Caco-2 (cell line): Measurements from ENCODE around the gene NECTIN2. TPM values are rescaled to one million over a fixed set of nuclear protein-coding genes. Genes with fewer than 3 reads are reported as not detected.
A peak's percentile ranks its signal among the peaks of the same experiment; 100 is the strongest.

Experiments
- Bru-seq: library from RNA; stranded (reverse); fragments of 400-500 nt; gene quantifications from one replicate; lab custom pipeline; 2021; lab: Mats Ljungman, UMichigan
- BruChase-seq, 2 experiments: library from RNA; stranded (reverse); fragments of 400-500 nt; gene quantifications; one replicate each; lab custom pipeline; 2021; lab: Mats Ljungman, UMichigan
- BruUV-seq: library from RNA; stranded (reverse); fragments of 400-500 nt; replicated peaks from 2 replicates; lab custom pipeline; 2021; lab: Mats Ljungman, UMichigan
- CTCF ChIA-PET: fragments of 300-600 bp; sonication (Branson Sonifier 250); formaldehyde crosslinking; loops from one replicate; lab custom pipeline; 2022; ENCODE audit warnings: antibody characterized with exemption; lab: Charles Lee
- POLR2A ChIA-PET: fragments of 300-600 bp; sonication (Branson Sonifier 250); formaldehyde crosslinking; loops from one replicate; lab custom pipeline; 2022; ENCODE audit warnings: antibody characterized with exemption; lab: Charles Lee
- DNase-seq, 2 experiments: peaks; one replicate each; pipeline versions ENCODE4 v3.0.0 to v3.0.0-alpha.2; 2020 to 2022
- H3K27me3 ChIP-seq: replicated peaks from 2 replicates; pipeline ENCODE4 v1.6.0; 2011; ENCODE audit warnings: low read length; ENCODE audit not compliant: control insufficient read depth, insufficient read depth
- H3K36me3 ChIP-seq: 2 replicates; pipeline ENCODE4 v1.5.1; 2011; ENCODE audit warnings: low read length; ENCODE audit not compliant: control insufficient read depth, insufficient read depth
- H3K4me1 ChIP-seq: fragments of 250-450 bp; sonication (Bioruptor Pico); 2 replicates; pipeline ENCODE4 v1.5.1; 2020; ENCODE audit warnings: mild to moderate bottlenecking
- H3K4me3 ChIP-seq: 2 replicates; pipeline ENCODE4 v1.5.1; 2011; ENCODE audit warnings: low read depth, mild to moderate bottlenecking, control low read depth, low read length
- H3K9me3 ChIP-seq: fragments of 250-450 bp; sonication (Bioruptor Pico); 2 replicates; pipeline ENCODE4 v1.5.1; 2020; ENCODE audit warnings: mild to moderate bottlenecking, moderate library complexity
- H3K27ac Mint-ChIP-seq: one replicate; pipeline ENCODE4 v1.8.0; 2022; ENCODE audit warnings: mixed read lengths; ENCODE audit not compliant: unreplicated experiment
- H3K27me3 Mint-ChIP-seq: one replicate; pipeline ENCODE4 v1.8.0; 2022; ENCODE audit warnings: mixed read lengths; ENCODE audit not compliant: insufficient read depth, unreplicated experiment
- H3K36me3 Mint-ChIP-seq: one replicate; pipeline ENCODE4 v1.8.0; 2022; ENCODE audit warnings: mild to moderate bottlenecking, mixed read lengths; ENCODE audit not compliant: insufficient read depth, unreplicated experiment
- H3K4me1 Mint-ChIP-seq: one replicate; pipeline ENCODE4 v1.8.0; 2022; ENCODE audit warnings: low read depth, mixed read lengths; ENCODE audit not compliant: unreplicated experiment
- H3K4me3 Mint-ChIP-seq: one replicate; pipeline ENCODE4 v1.8.0; 2022; ENCODE audit warnings: mild to moderate bottlenecking, moderate library complexity, mixed read lengths; ENCODE audit not compliant: unreplicated experiment
- H3K9me3 Mint-ChIP-seq: one replicate; pipeline ENCODE4 v1.8.0; 2022; ENCODE audit warnings: mixed read lengths; ENCODE audit not compliant: unreplicated experiment
- CTCF ChIP-seq, 2 experiments: fragments of 200-600 bp in 1 of 2; IDR thresholded peaks; 1 replicate in 1 of 2; 2 replicates in 1 of 2; pipeline versions ENCODE4 v1.5.1 to v1.8.0; 2011 to 2022; ENCODE audit warnings: antibody characterized with exemption in 1 of 2, control low read depth in 1 of 2, inconsistent platforms in 1 of 2, low read depth in 1 of 2, low read length in 1 of 2, mild to moderate bottlenecking in 1 of 2, moderate library complexity in 1 of 2; ENCODE audit not compliant: insufficient read depth in 1 of 2, severe bottlenecking in 1 of 2, unreplicated experiment in 1 of 2
- intact Hi-C: fragments of 100-400 bp; cut with micrococcal nuclease; formaldehyde crosslinking; loops from one replicate; pipeline ENCODE4 v1.10.0; 2022; ENCODE audit not compliant: unreplicated experiment
- long read RNA-seq: library from polyadenylated mRNA; stranded (forward); transcript quantifications from one replicate; pipeline ENCODE4 v2.0.0, GENCODE V29; 2022
- total RNA-seq: library from RNA; stranded (reverse); gene quantifications from 2 replicates; pipeline ENCODE4 v1.2.3, GENCODE V29; 2022

Gene NECTIN2
- total RNA-seq (257 and 258 TPM in 2 replicates), Bru-seq, nascent RNA (percentile 85 among the genes with signal in this experiment), BruChase-seq, experiment 1, labeled RNA remaining after a 2-hour chase (percentile 84 among the genes with signal in this experiment), BruChase-seq, experiment 2, labeled RNA remaining after a 6-hour chase (percentile 92 among the genes with signal in this experiment)
- long read RNA-seq, transcript NECTIN2-202 (6 exons, 2,112 nt): minor isoform, 472 of 1,109 reads
- long read RNA-seq, transcript NECTIN2-201 (9 exons, 2,466 nt): major isoform, 515 of 1,109 reads
- long read RNA-seq, partial matches to known transcripts: 57 of 1,109 reads
- long read RNA-seq, other reads (novel, unspliced or antisense): 65 of 1,109 reads

DNA sequence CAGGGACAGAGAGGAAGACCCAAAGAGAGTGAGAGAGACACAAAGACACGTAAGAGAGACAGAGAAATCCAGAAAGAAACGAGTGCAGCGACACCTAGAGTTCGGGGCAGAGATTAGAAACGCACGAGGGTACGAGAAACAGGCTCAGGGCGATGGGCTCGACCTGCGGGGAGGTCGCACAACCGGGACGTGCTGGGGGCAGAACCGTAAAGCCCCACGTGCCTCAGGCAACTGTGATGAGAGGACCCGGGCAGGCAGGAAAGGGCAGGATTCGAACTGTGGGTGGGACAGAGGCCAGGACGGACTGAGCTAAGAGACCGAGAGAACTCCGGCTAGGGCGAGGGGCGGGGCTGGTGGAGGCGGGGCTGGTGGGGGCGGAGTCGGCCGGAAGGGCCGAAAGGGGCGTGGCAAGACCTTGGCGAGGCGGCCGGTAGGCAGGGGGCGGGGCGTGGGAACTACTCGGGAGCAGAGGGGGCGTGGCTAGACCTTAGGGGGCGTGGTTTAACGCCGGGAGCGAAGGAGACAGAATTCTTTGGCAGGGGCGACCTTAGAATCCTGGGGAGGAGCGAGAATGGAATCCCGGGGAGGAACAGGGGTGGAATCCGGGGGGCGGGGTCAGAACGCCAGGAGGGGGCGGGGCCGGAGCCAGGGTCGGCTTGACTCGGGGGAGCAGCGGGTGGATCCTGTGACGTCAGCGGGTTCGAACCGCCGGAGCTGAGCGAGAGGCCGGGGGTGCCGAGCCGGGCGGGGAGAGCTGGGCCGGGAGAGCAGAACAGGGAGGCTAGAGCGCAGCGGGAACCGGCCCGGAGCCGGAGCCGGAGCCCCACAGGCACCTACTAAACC lies at the start of gene NECTIN2:
Gene NECTIN2 (plus strand): TSS at position 686 of the 843 bp plus-strand sequence. CDS start 229 bp downstream, outside the sequence.
- intact Hi-C loops: loop anchor here (1.0 to 10.0 kb wide), 6 partner anchors 44 to 151 kb away; partner anchors contain the start of genes CBLC and CEACAM16
- peak; percentile 73 to 76 for TF ChIP-seq CTCF (IDR thresholded peaks at IDR 0.05; ENCODE audit: insufficient read depth in 1 of 2, low read depth in 1 of 2, low read length in 1 of 2, severe bottlenecking in 1 of 2, unreplicated experiment in 1 of 2)
- CTCF ChIA-PET: interaction anchor here (0.5 to 1.4 kb wide), 29 partner anchors 8 to 275 kb away, joined by 3 to 53 read pairs (median 5); partner anchors contain the start of genes BCAM, CBLC, RELB and TOMM40
- H3K27me3 ChIP-seq: no peaks in the 10 kb centered on the region
- Mint-ChIP-seq H3K27ac (peak within 1 kb of the TSS; percentile 98), H3K4me3 (peak within 1 kb of the TSS; percentile 76), H3K36me3 (peaks cover 42% of the 10 kb centered on the region), H3K9me3 (no peaks in the 10 kb centered on the region), H3K27me3 (no peaks in the 10 kb centered on the region), H3K4me1 (peaks cover 34% of the 10 kb centered on the region)
- 0 out of 2 replicates have a peak, but pooled peaks cover 1% of the 10 kb centered on the region for H3K36me3 ChIP-seq
- DNase-seq: peak; percentile 100
- peak within 1 kb of the TSS; percentile 76 for H3K4me3 ChIP-seq
- no TSS peak for BruUV-seq
- peaks cover 35% of the 10 kb centered on the region for H3K4me1 ChIP-seq
- POLR2A ChIA-PET: interaction anchor here (0.6 to 1.9 kb wide), 27 partner anchors 11 to 872 kb away, joined by 3 to 30 read pairs (median 5); partner anchors contain the start of genes BCAM, CBLC, TOMM40 and ZNF225
- no peaks in the 10 kb centered on the region for H3K9me3 ChIP-seq

GRCh38 chr19:44796701-44797115 lies 49.4 kb upstream of the NECTIN2 start:
- TF ChIP-seq CTCF (IDR thresholded peaks at IDR 0.05; ENCODE audit: insufficient read depth in 1 of 2, low read depth in 1 of 2, low read length in 1 of 2, severe bottlenecking in 1 of 2, unreplicated experiment in 1 of 2): no peak
- Histone ChIP-seq H3K4me1 (peaks cover 6% of the 10 kb centered on the region), H3K4me3 (no peak overlapping the region), H3K36me3 (peaks cover 10% of the 10 kb centered on the region), H3K27me3 (no peaks in the 10 kb centered on the region), H3K9me3 (no peaks in the 10 kb centered on the region)
- no TSS peak for BruUV-seq
- no peak for DNase-seq
- Mint-ChIP-seq H3K27ac (no peak overlapping the region), H3K36me3 (peaks cover 58% of the 10 kb centered on the region), H3K9me3 (no peaks in the 10 kb centered on the region), H3K4me3 (no peak overlapping the region), H3K27me3 (no peaks in the 10 kb centered on the region), H3K4me1 (peaks cover 9% of the 10 kb centered on the region)
- ChIA-PET CTCF (interaction anchor here (0.7 to 1.1 kb wide), 4 partner anchors 11 to 49 kb away, joined by 3 to 6 read pairs (median 4); partner anchors contain the start of gene NECTIN2), POLR2A (no interaction called here)
- intact Hi-C loops: no loop called here
